Cardiac muscle cell (in vitro differentiated cells and primary cell): ENCODE data around the gene KCP. TPM values are rescaled to one million over a fixed set of nuclear protein-coding genes. Genes with fewer than 3 reads are reported as not detected.

Source experiments
- DNase-seq, 2 donors: peaks; one replicate each; pipeline versions ENCODE4 v3.0.0 to v3.0.0-alpha.2; 2010 to 2017; ENCODE audit warnings: low read depth in 1 of 2, low spot score in 1 of 2
- H3K27ac ChIP-seq: fragments of 200-600 bp; sonication (generic); 2 replicates; pipeline ENCODE4 v1.5.1; 2016
- H3K27me3 ChIP-seq: fragments of 200-600 bp; sonication (generic); 2 replicates; pipeline ENCODE4 v1.6.0; 2016; ENCODE audit warnings: control low read depth
- H3K36me3 ChIP-seq: fragments of 200-600 bp; sonication (generic); 2 replicates; pipeline ENCODE4 v1.5.1; 2016; ENCODE audit warnings: control low read depth
- H3K4me1 ChIP-seq: fragments of 200-600 bp; sonication (generic); 2 replicates; pipeline ENCODE4 v1.8.1; 2017; ENCODE audit warnings: low read depth, mild to moderate bottlenecking, mixed run types
- H3K4me3 ChIP-seq: fragments of 200-600 bp; sonication (generic); 2 replicates; pipeline ENCODE4 v1.5.1; 2016; ENCODE audit warnings: mild to moderate bottlenecking
- H3K9me3 ChIP-seq: fragments of 200-600 bp; sonication (generic); 2 replicates; pipeline ENCODE4 v1.5.1; 2017; ENCODE audit warnings: low read depth, mild to moderate bottlenecking, control low read depth
- CTCF ChIP-seq: IDR thresholded peaks from 2 replicates; pipeline ENCODE4 v1.5.1; 2012; ENCODE audit warnings: low read depth, mild to moderate bottlenecking, low read length
- polyA plus RNA-seq: library from polyadenylated mRNA; unstranded; fragments of >200 nt; fragmentation: Nextera tagmentation; extraction: Ambion mirVana; gene quantifications from 2 replicates; pipeline ENCODE4 v1.2.1, GENCODE V29; 2016
- total RNA-seq: library from RNA; depleted of rRNA; stranded (reverse); fragments of >200 nt; gene quantifications from 2 replicates; pipeline ENCODE4 v1.2.3, GENCODE V29; 2016

The KCP gene
- total and polyA plus RNA-seq, 2 experiments from 2014 or later, result 1.2 to 1.6 TPM

GRCh38 chr7:128932862-128933179 is 22.3 kb upstream of the KCP start:
- no peak for DNase-seq
- H3K36me3 ChIP-seq, result no peaks in the 10 kb centered on the region
- H3K9me3 ChIP-seq, result no peaks in the 10 kb centered on the region
- no peak overlapping the region for H3K4me3 ChIP-seq
- H3K4me1 ChIP-seq, result no peaks in the 10 kb centered on the region
- no peak overlapping the region for H3K27ac ChIP-seq
- no peak for TF ChIP-seq CTCF
- H3K27me3 ChIP-seq, result peaks cover 44% of the 10 kb centered on the region

- H3K4me3 ChIP-seq, result no peak overlapping the region
- H3K27me3 ChIP-seq, result peaks cover 38% of the 10 kb centered on the region
- no peaks in the 10 kb centered on the region for H3K4me1 ChIP-seq
- H3K27ac ChIP-seq, result no peak overlapping the region
- DNase-seq, result no peak
- no peaks in the 10 kb centered on the region for H3K36me3 ChIP-seq
- no peaks in the 10 kb centered on the region for H3K9me3 ChIP-seq
- TF ChIP-seq CTCF, result no peak
Measured at GRCh38 chr7:128931965-128932861, 21.7 kb upstream of the KCP start.

- Histone ChIP-seq H3K4me1 (no peaks in the 10 kb centered on the region), H3K27me3 (peaks cover 29% of the 10 kb centered on the region), H3K27ac (no peak overlapping the region), H3K36me3 (no peaks in the 10 kb centered on the region), H3K4me3 (no peak overlapping the region), H3K9me3 (no peaks in the 10 kb centered on the region)
- no peak for TF ChIP-seq CTCF
- DNase-seq, result no peak
Measured at GRCh38 chr7:128931190-128931798, 20.8 kb upstream of the KCP start.

GRCh38 chr7:128928882-128929788 is 18.6 kb upstream of the KCP start:
- Histone ChIP-seq H3K4me1 (no peaks in the 10 kb centered on the region), H3K36me3 (no peaks in the 10 kb centered on the region), H3K9me3 (no peaks in the 10 kb centered on the region), H3K27ac (no peak overlapping the region), H3K4me3 (no peak overlapping the region), H3K27me3 (peaks cover 7% of the 10 kb centered on the region)
- DNase-seq, result no peak
- TF ChIP-seq CTCF, result no peak

GRCh38 chr7:128928159-128928813 is 17.8 kb upstream of the KCP start:
- Histone ChIP-seq H3K9me3 (no peaks in the 10 kb centered on the region), H3K27me3 (peaks cover 5% of the 10 kb centered on the region), H3K27ac (no peak overlapping the region), H3K4me3 (no peak overlapping the region), H3K4me1 (no peaks in the 10 kb centered on the region), H3K36me3 (no peaks in the 10 kb centered on the region)
- TF ChIP-seq CTCF, result no peak
- DNase-seq, result no peak
